Transverse colon (tissue), 4 donors: ENCODE data around the gene ANKS3. TPM values are rescaled to one million over a fixed set of nuclear protein-coding genes. Genes with fewer than 3 reads are reported as not detected.

Experiments
- DNase-seq: peaks from one replicate; pipeline ENCODE4 v3.0.0-alpha.2; 2019
- H3K27ac ChIP-seq, 4 donors: fragments of 200-600 bp; sonication (generic); 2 replicates each; pipeline ENCODE4 v1.5.1; 2016 to 2018; ENCODE audit warnings: inconsistent platforms in 4 of 4
- H3K27me3 ChIP-seq: fragments of 200-600 bp; sonication (generic); 2 replicates; pipeline ENCODE4 v1.5.1; 2017; ENCODE audit warnings: inconsistent platforms
- H3K36me3 ChIP-seq, 4 donors: fragments of 200-600 bp; sonication (generic); 2 replicates each; pipeline ENCODE4 v1.5.1; 2017 to 2019; ENCODE audit warnings: inconsistent platforms in 4 of 4
- H3K4me1 ChIP-seq, 4 donors: fragments of 200-600 bp; sonication (generic); 2 replicates each; pipeline ENCODE4 v1.5.1; 2017 to 2020; ENCODE audit warnings: inconsistent platforms in 4 of 4
- H3K4me3 ChIP-seq, 4 donors: fragments of 200-600 bp; sonication (generic); 1 replicate in 1 of 4; 2 replicates in 3 of 4; pipeline versions ENCODE4 v1.5.1 to v1.6.1; 2017 to 2019; ENCODE audit warnings: inconsistent platforms in 4 of 4
- H3K9me3 ChIP-seq, 2 donors: fragments of 200-600 bp; sonication (generic); 2 replicates each; pipeline ENCODE4 v1.5.1; 2017 to 2019; ENCODE audit warnings: inconsistent platforms in 2 of 2
- CTCF ChIP-seq, 5 experiments: fragments of 200-600 bp in 3 of 5; fragments of 450-650 bp in 2 of 5; sonication (generic) in 3 of 5; IDR thresholded peaks; 1 replicate in 2 of 5; 2 replicates in 3 of 5; pipeline ENCODE4 v1.5.1; 2016 to 2017; ENCODE audit warnings: antibody characterized with exemption in 5 of 5, inconsistent platforms in 3 of 5, mild to moderate bottlenecking in 2 of 5, moderate library complexity in 1 of 5
- EP300 ChIP-seq: sonication (generic); formaldehyde crosslinking; IDR thresholded peaks from one replicate; pipeline ENCODE4 v1.6.1; 2017; ENCODE audit warnings: antibody characterized with exemption, low read depth
- POLR2A ChIP-seq: fragments of 450-650 bp; IDR thresholded peaks from one replicate; pipeline ENCODE4 v1.6.1; 2016; ENCODE audit warnings: antibody characterized with exemption, mild to moderate bottlenecking, moderate library complexity
- POLR2AphosphoS5 ChIP-seq, 3 donors: sonication (generic); formaldehyde crosslinking; IDR thresholded peaks; one replicate each; pipeline ENCODE4 v1.6.1; 2016; ENCODE audit warnings: antibody characterized with exemption in 3 of 3
- WGBS, 2 donors: methylation state at CpG; one replicate each; pipeline ENCODE4 v1.1.5; 2018; ENCODE audit warnings: low coverage in 1 of 2; 5-methylcytosine and 5-hydroxymethylcytosine counted together
- in situ Hi-C, 4 donors: fragments of 200-750 bp; cut with MboI; loops; one replicate each; pipeline versions ENCODE4 v1.15.0 to v1.15.1; 2017; ENCODE audit warnings: low sequenced_read_pairs in 3 of 4, low pct_ligation_motif_present in 1 of 4, low pct_unique_long_range_greater_than_20kb in 1 of 4
- intact Hi-C: fragments of 100-400 bp; cut with DNase I; formaldehyde crosslinking; loops from one replicate; pipeline ENCODE4 v1.15.1; 2023; ENCODE audit warnings: low total_unique reads
- total RNA-seq, 4 donors: library from RNA; depleted of rRNA; stranded (reverse); fragments of >200 nt; gene quantifications; one replicate each; pipeline ENCODE4 v1.1.0, GENCODE V29; 2016

The ANKS3 gene
- total RNA-seq, 4 donors from 2014 or later, result 14.9 to 38.4 (median 25.0) TPM

- TF ChIP-seq EP300 (no peak), POLR2A (no peak), POLR2AphosphoS5 (IDR thresholded peaks at IDR 0.05) (no peak), CTCF (IDR thresholded peaks at IDR 0.05) (no peak)
- intact Hi-C loops, result no loop called here
- peaks cover 0 to 18% (median 18%) of the 10 kb centered on the region in 4 donors for H3K4me1 ChIP-seq
- no peaks in the 10 kb centered on the region for H3K9me3 ChIP-seq
- peaks cover 0 to 11% (median 3%) of the 10 kb centered on the region in 4 donors for H3K36me3 ChIP-seq
- peak overlapping the region; percentile 72 to 83 (median 78) for H3K27ac ChIP-seq
- no peaks in the 10 kb centered on the region for H3K27me3 ChIP-seq
- in situ Hi-C loops, result no loop called here
- WGBS, 2 donors, result 70% methylated on average over 33 of the region's 33 CpGs; no CpG with 5 or more reads in 1 of the 2 donors
- peak; percentile 79 for DNase-seq
- H3K4me3 ChIP-seq, result no peak overlapping the region
These were observed 32.9 kb downstream of the ANKS3 start for GRCh38 chr16:4700997-4701743.

GRCh38 chr16:4700380-4700996 is 33.6 kb downstream of the ANKS3 start:
- Histone ChIP-seq H3K27me3 (no peaks in the 10 kb centered on the region), H3K4me3 (no peak overlapping the region), H3K4me1 (peaks cover 0 to 20% (median 18%) of the 10 kb centered on the region in 4 donors), H3K27ac (no peak overlapping the region), H3K9me3 (no peaks in the 10 kb centered on the region), H3K36me3 (peaks cover 0 to 11% (median 3%) of the 10 kb centered on the region in 4 donors)
- DNase-seq, result no peak
- in situ Hi-C loops (no loop called here), intact Hi-C loops (no loop called here)
- WGBS, 2 donors, result 93 to 100% methylated on average over 1 to 13 of the region's 13 CpGs
- TF ChIP-seq EP300 (no peak), POLR2A (no peak), CTCF (IDR thresholded peaks at IDR 0.05) (no peak), POLR2AphosphoS5 (IDR thresholded peaks at IDR 0.05) (no peak)

- H3K9me3 ChIP-seq, result no peaks in the 10 kb centered on the region
- no peak overlapping the region for H3K27ac ChIP-seq
- 93 to 100% methylated on average over 2 to 19 of the region's 19 CpGs for WGBS, 2 donors
- H3K4me3 ChIP-seq, result no peak overlapping the region
- no peak for DNase-seq
- peaks cover 7 to 33% (median 28%) of the 10 kb centered on the region in 4 donors for H3K4me1 ChIP-seq
- no peaks in the 10 kb centered on the region for H3K27me3 ChIP-seq
- intact Hi-C loops (no loop called here), in situ Hi-C loops (no loop called here)
- TF ChIP-seq CTCF (IDR thresholded peaks at IDR 0.05), result no peak
- TF ChIP-seq EP300, result no peak
- no peak for TF ChIP-seq POLR2AphosphoS5 (IDR thresholded peaks at IDR 0.05)
- peaks cover 0 to 4% (median 1%) of the 10 kb centered on the region in 4 donors for H3K36me3 ChIP-seq
These were observed 35.0 kb downstream of the ANKS3 start for GRCh38 chr16:4699046-4699556.

- Histone ChIP-seq H3K9me3 (no peaks in the 10 kb centered on the region), H3K27ac (no peak overlapping the region), H3K4me3 (no peak overlapping the region), H3K27me3 (no peaks in the 10 kb centered on the region), H3K36me3 (no peaks in the 10 kb centered on the region), H3K4me1 (peaks cover 7 to 33% (median 28%) of the 10 kb centered on the region in 4 donors)
- WGBS, 2 donors, result 40 to 95% methylated on average over 1 to 16 of the region's 36 CpGs
- intact Hi-C loops, result no loop called here
- DNase-seq, result no peak
- no peak for TF ChIP-seq POLR2AphosphoS5 (IDR thresholded peaks at IDR 0.05)
- no peak for TF ChIP-seq EP300
- TF ChIP-seq CTCF (IDR thresholded peaks at IDR 0.05), result no peak
- no peak for TF ChIP-seq POLR2A
- in situ Hi-C loops, result no loop called here
These were observed 35.6 kb downstream of the ANKS3 start for GRCh38 chr16:4698321-4699045.
